GM18868 (cell line): ENCODE measurements around the gene C2.
"Not testable (repeated sequence)": the region's sequence is repeated elsewhere in the genome, so short reads cannot be mapped to it uniquely, and the experiment has no call there.

ENCODE experiments used
- ATAC-seq: cut with Tn5 transposase; IDR thresholded peaks from one replicate; pipeline ENCODE4 v1.9.1; 2021; ENCODE audit warnings: mild to moderate bottlenecking, moderate library complexity; ENCODE audit not compliant: unreplicated experiment

C2 gene

DNA sequence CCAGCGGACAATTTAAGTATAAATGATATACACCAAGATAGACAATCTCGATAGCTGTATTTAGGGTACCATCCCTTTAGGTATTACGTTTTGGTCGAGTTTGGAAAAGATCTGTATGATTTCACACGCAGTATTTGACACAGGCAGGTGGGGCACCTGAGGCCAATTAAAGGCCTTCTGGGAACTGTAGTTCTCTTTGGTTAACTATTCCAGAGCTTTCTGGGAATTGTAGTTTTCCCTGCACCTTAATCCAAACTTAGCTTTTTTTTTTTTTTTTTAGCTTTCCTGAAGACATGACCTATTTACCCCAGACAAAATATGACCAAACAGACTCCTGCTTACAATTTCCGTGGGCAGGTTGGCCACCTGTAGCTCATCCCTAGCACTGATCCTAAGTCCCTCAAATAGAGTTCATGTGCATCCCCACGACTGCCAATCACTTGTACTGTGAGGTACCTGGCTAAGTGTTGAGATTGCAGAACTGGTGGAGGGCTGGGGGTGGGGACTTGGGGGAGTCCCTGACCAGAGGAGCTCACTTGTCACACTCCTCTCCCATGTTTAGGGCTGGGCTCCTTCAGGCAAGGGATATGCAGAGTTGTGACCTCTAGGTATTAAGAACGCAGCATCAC lies 29.0 kb upstream of the C2 start:
- ATAC-seq = no peak

DNA sequence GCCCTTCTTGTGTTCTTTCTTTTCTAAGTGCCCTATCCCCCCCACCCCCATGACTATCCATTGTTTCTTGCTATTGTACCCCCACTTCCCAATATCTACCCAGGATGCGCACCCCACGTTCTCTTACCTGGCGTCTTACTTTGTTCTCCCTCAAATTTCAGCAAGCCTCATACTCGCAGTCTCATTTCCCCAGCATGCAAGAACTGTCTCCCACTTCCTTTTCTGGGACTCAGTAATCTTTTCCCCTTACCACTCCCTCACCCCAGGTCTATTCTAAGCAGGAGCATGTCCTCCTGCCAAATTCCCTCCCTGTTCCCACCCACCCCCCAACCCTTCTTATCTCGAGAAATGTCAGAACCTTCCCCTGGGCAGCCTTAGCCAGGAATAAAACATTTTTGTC lies 28.3 kb upstream of the C2 start:
- no peak for ATAC-seq

DNA sequence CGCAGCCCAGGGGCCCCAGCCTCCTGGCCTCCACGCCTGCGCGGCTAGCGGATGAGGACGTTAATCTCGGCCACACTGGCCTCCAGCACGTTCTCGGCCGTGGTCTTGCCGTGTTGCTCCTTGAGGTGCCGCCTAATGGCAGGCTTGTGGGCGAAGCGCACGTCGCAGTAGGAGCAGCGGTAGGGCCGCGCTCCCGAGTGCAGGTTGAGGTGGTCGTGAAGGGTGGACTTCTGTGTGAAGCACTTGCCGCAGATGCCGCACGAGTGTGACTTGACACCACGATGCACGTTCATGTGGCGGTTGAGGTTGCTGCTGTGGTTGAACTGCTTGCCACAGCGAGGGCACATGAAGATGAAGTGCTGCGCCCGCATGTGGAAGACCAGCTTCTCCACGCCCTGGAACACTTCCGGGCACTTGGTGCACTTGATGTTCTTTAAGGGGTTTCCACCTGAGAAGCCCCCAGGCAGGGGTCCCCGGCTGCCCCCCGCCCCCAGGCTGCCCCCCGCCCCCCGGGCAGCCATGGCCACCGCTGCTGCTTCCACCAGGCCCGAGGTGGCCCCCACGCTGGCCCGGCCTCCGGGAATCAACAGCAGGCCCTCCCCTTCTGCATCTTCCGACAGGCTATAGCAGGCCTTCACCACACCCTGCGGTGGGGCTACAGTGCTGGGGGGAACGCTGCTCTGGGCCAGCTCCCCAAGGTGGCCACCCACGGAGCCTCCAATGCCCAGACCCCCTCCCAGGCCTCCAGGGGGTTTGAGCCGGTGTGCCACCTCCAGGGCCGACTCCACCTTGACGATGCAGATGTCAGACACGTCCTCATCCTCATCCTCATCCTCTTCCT lies 27.4 kb upstream of the C2 start:
- no peak for ATAC-seq

DNA sequence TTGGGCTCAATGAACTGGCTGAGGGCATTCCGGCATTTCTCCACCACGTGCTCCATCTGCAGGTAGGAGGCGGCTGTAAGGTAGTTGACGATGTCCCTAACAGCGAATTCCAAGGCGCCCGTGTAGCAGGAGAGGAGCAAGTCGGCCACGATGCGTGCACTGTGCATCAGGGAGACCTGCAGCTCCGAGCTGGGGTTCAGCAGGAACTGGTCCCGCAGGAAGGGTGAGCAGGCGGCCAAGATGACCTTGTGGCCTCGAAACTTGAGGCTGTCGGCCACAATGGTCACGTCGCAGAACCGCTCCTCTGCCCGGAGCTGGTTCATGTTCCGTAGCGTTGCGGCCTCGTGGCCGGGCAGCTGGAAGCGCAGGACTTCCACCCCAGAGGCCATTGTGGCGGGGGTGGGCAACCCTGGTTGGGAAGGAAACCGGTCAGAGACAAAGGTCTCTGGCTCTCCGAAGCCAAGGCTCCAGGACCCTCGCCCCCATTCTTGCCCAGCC lies 26.6 kb upstream of the C2 start:
- no peak for ATAC-seq

DNA sequence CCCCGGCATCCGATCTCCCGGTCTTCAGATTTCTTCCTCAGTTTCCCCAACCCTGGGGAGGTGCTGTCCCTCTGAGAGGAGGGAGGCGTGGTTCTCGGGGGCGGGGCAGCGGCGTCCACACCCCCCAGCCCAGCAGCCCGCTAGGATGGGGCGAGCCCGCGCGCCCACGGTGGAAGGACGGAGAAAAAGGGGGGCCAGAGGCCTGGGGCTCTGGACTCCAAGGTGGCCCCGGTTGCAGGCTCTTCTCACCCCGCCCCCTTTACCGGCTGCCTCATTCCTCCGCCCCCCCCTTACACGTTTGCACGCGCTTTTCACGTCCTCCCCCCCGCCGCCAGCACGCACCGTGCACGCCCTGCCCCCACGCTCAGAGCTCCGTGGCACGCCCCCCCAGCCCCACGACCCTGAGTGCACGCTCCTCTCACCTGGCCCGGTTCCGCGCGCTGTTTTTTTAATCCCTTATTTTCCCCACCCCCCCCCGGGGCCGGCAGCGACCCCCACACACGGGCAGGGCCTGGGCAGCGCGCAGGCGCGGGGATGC lies 26.0 kb upstream of the C2 start:
- ATAC-seq = no peak

DNA sequence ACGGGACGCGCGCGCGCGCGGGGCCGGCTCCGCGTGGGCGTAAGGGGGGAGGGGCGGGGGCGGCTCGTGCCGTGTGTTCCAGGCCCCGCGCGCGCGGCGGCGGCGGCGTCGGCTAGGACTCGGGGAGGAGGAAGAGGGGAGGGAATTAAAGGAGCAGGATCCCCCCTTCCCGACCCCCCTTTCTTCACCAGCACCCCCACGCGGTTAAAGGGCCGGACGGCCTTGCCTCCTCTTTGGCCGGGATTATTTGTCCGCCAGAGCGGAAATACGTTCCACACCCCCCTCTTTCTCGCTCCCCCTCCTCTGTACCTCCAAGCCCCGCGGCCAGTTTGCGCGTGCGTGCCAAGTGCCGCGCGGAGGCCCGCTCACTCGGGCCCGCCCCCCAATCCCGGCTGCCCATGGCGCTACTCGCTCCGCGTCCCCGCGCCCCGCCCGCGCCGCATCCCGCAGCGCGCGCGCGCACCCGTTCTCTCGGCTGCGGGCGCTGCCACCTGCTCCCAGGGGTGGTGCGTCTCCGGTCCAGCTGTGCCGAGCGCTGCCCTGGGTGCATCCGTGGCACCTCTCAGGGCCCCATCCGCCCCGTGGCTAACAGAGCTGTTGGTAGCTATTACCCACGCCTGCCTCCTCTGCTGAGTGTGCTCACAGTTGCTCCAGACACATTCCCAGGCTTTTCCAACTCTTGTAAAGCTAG lies 25.4 kb upstream of the C2 start, which contains the start of gene ZBTB12:
Gene ZBTB12, minus strand, starts transcription at position 134 of the 691 bp plus-strand sequence. CDS start 781 bp downstream, outside the sequence.
- peak; percentile 54 for ATAC-seq

DNA sequence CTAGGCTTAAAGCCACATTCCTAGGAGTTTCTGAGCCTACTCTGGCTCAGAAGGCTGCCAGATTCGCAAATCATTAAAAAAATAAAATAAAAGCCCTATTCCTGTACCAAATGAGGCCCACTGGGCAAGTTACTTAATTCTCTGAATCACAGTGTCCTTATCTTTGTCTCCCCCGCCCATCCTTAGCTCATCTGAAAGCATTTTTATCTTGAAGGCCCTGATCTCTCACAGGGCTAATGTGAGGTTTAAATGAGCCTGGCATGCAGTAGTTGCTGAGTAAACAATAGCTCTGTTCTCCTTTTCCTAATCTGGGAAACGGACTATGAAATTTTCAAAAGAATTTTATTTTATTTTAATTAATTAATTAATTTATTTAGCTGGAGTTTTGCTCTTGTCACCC lies 23.6 kb upstream of the C2 start:
- no peak for ATAC-seq

DNA sequence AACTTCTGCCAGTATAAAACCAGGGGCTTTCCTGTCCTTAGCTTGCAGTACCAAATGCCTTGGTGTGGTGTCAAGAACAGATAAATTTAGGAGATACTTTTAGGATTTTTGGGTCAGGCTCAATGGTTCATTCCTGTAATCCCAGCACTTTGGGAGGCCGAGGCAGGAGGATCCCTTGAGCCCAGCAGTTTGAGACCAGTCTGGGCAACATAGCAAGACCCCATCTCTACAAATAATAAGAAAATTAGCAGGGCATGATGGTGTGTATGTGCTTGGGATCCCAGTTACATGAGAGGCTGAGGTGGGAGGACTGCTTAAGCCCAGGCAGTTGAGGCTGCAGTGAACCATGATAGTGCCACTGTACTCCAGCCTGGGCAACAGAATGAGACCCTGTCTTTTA lies 22.5 kb upstream of the C2 start:
- no peak for ATAC-seq

DNA sequence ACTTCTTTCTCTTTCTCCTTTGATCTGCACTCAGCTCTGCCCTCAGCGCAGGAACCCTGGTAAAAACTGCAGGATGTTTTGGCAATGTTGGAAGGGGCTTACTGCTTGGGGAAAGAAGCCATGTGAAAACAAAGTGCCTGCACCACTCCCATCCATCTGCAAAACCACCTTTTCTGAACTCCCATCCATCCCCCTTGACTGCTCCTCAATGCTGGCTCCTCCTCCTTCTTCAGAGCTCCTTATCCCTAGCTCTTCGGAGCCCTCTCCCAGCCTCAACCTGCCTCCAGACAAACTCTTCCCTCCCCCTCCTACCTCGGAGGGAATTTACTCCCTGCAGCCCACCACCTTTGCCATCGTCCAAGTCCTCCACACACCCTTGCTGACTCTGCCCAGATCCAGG lies 21.4 kb upstream of the C2 start:
- ATAC-seq = no peak

DNA sequence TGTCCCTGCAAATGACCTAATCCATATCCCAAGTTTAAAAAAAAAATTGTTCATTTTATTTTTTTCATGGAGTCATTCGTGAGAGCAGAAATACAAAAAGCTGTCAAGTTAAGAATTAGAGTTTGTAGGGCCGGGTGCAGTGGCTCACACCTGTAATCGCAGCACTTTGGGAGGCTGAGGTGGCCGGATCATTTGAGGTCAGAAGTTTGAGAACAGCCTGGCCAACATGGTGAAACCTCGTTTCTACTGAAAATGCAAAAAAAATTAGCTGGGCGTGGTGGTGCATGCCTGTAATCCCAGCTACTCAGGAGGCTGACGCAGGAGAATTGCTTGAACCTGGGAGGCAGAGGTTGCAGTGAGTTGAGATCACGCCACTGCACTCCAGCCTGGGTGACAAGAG lies 20.8 kb upstream of the C2 start:
- not testable (repeated sequence) for ATAC-seq

DNA sequence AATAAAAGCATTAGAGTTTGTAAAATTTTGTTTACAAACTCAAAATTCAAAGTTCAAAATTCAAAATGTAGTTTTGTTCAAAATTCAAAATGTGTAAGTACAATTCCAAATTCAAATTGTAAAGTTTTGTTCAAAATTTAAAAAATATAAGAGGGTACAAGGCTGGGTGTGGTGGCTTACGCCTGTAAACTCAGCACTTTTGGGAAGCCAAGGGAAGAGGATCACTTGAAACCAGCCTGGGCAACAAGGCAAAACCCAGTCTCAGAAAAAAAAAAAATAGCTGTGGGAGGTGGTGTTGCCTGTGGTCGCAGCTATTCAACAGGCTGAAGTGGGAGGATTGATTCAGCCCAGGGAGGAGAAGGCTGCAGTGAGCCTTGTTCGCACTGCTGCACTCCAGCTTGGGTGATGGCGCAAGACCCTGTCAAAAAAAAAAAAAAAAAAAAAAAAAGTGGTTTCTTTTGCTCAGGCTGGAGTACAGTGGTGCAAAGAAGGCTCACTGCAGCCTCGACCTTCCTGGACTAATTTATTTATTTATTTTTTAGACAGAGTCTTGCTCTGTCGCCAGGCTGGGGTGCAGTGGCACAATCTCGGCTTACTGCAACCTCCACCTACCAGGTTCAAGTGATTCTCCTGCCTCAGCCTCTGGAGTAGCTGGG lies 20.2 kb upstream of the C2 start:
- no peak for ATAC-seq

DNA sequence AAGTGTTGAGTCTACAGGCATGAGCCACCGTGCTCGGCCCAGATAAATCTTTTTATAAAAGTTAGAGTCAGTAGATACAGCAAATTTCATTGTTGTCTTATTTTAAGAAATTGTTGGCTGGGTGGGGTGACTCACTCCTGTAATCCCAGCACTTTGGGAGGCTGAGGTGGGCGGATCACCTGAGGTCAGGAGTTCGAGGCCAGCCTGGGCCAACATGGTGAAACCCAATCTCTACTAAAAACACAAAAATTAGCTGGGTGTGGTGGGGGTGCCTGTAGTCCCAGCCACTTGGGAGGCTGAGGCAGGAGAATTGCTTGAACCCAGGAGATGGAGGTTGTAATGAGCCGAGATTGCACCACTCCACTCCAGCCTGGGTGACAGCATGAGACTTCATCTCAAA lies 19.3 kb upstream of the C2 start:
- ATAC-seq = not testable (repeated sequence)

DNA sequence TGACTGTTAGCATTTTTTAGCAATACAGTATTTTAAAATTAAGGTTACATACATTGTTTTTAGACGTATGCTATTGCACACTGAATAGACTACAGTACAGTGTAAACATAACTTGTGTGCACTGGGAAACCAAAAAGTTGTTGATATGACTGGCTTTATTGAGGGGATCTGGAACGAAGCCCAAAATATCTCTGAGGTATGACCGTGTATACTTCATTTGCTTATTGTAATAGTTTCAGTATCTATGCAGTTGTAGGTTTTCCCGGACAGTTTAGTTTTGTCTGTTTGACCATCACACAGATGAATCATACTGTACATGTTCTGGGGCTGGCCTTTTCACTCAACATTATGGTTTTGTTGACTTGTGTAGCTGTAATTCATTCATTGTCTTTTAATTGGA lies 18.7 kb upstream of the C2 start:
- ATAC-seq = peak; percentile 83

DNA sequence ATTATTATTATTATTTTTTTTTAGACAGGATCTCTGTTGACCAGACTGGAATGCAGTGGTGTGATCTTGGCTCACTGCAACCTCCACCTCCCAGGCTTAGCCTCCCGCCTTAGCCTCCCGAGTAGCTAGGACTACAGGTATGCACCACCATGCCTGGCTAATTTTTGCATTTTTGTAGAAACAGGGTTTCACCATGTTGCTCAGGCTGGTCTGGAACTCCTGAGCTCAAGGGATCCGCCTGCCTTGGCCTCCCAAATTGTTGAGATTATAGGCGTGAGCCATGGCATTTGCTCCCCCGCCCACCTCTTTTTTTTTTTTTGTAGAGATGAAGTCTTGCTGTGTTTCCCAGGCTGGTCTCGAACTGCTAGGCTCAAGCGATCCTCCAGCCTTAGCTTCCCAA lies 18.2 kb upstream of the C2 start:
- ATAC-seq = not testable (repeated sequence)

DNA sequence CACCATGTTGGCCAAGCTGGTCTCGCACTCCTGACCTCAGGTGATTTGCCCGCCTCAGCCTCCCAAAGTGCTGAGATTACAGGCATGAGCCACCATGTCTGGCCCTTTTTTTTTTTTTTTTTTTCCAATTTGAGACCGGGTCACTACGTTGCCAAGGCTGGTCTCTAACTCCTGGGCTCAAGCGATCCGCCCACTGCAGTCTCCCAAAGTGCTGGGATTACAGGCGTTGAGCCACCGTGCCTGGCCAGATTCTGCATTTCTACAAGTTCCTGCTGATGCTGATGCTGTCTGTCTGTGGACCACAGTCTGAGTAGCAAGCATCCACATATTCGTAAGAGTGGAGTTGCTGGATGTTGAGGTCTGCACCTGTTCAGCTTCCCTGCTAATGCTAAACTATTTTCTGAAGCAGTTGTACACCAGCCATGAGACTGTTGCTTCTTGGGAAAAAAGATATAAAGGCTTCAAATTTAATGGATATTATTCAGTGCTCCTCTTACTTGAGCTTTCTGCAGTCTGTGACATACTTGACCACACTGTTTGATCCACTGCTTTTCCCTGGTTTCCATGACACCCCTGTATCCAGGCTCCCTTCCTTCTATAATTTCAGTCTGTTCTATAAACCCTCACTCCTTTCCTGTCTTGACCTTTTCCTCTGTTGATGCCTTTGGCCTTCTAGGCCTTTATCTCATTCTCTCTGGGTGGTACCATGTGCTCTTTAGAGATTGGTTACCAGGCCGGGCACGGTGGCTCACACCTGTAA lies 15.5 kb upstream of the C2 start:
- no peak for ATAC-seq

DNA sequence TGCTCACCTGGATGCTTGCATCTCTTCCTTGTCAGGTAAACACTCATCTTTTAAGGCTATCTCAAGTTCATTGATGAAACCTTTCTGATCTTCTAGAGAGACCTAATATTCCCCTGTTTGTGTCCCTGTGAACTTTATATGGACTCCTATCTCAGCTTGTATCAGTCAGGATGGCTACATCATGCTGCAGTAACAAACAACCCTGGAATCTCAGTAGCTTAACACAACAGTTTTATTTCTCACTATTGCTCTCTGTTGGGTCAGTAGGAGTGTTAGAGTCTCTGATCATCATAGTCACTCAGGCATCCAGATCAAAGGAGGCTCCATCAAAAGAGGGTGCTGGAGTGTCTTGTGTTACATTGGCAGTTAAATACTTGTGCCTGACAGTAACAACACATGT lies 12.2 kb upstream of the C2 start:
- no peak for ATAC-seq

DNA sequence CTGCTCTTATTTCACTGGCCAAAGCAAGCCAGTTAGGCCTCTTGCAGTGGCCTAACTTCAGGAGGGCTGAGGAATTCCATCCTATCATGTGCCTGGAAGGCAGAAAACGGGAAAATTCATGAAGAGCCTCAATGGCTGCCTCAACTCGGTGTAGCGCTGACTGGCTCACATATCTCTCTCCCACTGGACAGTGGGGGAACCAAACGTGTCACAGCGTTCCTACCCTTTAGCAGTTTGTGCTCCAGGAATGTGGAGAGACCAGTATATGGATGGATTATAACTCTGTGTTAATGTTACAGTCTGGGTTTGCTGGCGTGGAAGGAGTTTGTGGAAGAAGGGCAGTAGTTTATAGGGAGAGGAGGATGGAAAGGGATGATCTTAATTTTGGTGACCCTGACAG lies 11.8 kb upstream of the C2 start:
- ATAC-seq = no peak

DNA sequence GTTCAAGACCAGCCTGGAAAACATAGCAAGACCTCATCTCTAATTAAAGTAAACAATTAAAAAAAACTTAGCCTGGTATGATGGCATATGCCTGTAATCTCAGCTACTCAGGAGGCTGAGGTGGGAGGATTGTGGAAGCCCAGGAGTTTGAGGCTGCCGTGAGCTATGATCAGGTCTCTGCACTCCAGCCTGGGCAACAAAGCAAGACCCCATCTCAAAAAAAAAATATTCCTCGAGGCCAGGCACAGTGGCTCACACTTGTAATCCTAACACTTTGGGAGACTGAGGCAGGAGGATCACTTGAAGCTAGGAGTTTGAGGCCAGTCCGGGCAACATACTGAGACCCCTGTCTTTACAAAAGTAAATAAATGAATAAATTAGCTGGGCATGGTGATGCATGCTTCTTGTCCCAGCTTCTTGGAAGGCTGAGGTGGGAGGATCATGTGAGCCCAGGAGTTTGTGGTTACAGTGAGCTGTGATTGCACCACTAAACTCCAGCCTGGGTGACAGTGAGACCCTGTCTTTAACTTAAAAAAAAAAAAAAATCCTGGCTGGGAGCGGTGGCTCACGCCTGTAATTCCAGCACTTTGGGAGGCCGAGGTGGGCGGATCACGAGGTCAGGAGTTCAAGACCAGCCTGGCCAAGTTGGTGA lies 9.3 kb upstream of the C2 start:
- no peak for ATAC-seq

DNA sequence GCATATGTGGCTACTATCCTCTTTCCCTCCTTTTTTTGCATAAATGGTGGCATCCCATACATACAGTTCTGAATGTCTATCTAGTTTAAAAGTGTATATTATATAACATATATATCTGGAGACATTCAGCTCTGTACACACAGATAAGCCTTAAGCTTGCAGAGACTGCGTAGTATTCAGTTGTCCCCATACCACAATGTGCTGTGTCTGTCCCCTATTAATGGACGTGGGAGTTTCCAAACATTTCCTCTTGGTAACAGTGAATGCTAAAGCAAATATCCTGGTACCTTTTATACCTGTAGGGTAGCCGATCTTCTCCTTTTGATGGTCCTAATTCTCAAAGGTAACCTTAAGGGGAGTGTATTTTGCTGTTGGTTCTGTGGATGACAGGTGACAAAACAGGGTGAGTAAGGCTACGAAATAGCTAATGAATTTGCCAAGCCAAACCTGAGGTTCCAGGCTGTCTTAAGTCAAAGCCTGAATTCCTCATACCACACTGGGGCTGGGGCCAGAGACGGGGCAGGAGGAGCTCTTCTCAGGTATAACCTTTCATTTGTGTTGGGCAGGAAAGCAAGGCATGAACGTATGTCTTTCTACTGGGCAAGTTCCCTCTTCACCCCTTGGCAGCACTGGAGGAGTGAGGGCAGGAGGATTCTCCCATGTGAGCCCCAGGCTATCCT lies 7.8 kb upstream of the C2 start:
- ATAC-seq = no peak
